Thyroid gland (tissue), 4 donors: ENCODE measurements around the gene GMPS.

ENCODE experiments used
- POLR2A ChIP-seq, 2 donors: fragments of 450-650 bp; IDR thresholded peaks; one replicate each; pipeline ENCODE4 v1.6.1; 2017; ENCODE audit warnings: antibody characterized with exemption in 2 of 2, mild to moderate bottlenecking in 2 of 2, moderate library complexity in 1 of 2
- TF ChIP-seq, protein P1 (sequence below), 6 experiments: fragments of 200-600 bp in 3 of 6; fragments of 450-650 bp in 3 of 6; sonication (generic) in 3 of 6; IDR thresholded peaks; one replicate each; pipeline ENCODE4 v1.5.1; 2016 to 2019; ENCODE audit warnings: antibody characterized with exemption in 6 of 6, mild to moderate bottlenecking in 2 of 6, inconsistent platforms in 1 of 6, moderate library complexity in 1 of 6

DNA sequence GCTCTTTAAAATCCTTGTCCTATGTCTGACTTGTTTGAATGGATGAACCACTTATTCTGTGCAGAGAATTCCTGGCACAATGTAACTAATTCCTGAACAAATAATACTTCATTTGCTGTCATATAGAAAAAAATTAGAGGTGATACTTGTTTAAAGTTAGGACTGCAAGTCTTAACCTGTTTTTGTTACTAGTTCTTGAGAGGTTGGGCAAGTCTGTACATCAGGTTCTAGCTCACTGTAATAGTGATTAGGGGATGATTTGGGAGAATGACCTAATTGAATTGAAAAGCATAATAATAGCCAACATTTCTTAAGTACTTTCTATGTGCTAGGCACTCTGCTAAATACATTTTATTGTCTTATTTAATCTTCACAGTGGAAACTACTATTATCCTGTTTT, 49.3 kb downstream of the GMPS start:
- no peak for TF ChIP-seq POLR2A (IDR thresholded peaks at IDR 0.05)
- TF ChIP-seq, protein P1, sequence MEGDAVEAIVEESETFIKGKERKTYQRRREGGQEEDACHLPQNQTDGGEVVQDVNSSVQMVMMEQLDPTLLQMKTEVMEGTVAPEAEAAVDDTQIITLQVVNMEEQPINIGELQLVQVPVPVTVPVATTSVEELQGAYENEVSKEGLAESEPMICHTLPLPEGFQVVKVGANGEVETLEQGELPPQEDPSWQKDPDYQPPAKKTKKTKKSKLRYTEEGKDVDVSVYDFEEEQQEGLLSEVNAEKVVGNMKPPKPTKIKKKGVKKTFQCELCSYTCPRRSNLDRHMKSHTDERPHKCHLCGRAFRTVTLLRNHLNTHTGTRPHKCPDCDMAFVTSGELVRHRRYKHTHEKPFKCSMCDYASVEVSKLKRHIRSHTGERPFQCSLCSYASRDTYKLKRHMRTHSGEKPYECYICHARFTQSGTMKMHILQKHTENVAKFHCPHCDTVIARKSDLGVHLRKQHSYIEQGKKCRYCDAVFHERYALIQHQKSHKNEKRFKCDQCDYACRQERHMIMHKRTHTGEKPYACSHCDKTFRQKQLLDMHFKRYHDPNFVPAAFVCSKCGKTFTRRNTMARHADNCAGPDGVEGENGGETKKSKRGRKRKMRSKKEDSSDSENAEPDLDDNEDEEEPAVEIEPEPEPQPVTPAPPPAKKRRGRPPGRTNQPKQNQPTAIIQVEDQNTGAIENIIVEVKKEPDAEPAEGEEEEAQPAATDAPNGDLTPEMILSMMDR (IDR thresholded peaks at IDR 0.05): no peak
